Esophagus squamous epithelium (tissue), 4 donors: ENCODE results near the gene SLC30A7.

ENCODE experiments used
- POLR2A ChIP-seq, 4 donors: fragments of 450-650 bp; IDR thresholded peaks; one replicate each; pipeline ENCODE4 v1.6.1; 2017; ENCODE audit warnings: antibody characterized with exemption in 4 of 4, mild to moderate bottlenecking in 4 of 4, moderate library complexity in 3 of 4
- TF ChIP-seq, protein P1 (sequence below), 6 experiments: fragments of 450-650 bp in 4 of 6; fragments of 200-600 bp in 2 of 6; sonication (generic) in 2 of 6; IDR thresholded peaks; one replicate each; pipeline ENCODE4 v1.5.1; 2016 to 2019; ENCODE audit warnings: antibody characterized with exemption in 6 of 6, mild to moderate bottlenecking in 4 of 6, moderate library complexity in 4 of 6

DNA sequence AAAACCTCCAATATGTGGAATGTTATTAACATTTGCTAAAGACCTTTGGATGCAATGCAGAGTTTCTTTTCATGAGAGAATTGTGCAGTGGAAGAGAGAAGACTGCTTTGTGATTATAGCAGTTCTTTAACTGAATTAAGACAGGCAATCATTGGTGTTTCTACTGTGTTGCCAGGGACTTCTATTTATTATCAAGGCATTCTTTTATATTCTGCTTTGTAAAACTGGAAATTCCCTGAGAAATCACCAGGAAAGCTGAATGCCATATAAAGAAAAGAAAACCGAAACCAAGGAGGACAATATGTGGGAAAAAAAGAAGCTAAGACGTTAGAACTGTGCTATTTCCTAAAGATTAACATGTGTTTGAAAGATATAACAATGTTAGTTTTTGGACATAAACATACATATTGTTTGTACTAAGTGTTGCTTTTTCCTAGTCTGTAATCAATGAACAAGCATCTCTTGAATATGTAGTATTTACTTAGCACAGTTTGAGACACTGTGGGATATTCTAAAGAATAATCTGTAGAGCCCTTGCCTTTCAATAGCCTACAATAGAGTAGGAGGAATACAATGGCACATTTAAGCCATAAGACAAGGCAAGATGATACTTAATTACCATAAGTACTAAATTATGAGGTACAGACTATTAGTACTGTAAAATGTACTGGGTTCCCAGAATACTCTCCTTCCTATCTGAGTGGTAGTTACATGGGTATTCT is 48.4 kb upstream of the SLC30A7 start:
- TF ChIP-seq, protein P1, sequence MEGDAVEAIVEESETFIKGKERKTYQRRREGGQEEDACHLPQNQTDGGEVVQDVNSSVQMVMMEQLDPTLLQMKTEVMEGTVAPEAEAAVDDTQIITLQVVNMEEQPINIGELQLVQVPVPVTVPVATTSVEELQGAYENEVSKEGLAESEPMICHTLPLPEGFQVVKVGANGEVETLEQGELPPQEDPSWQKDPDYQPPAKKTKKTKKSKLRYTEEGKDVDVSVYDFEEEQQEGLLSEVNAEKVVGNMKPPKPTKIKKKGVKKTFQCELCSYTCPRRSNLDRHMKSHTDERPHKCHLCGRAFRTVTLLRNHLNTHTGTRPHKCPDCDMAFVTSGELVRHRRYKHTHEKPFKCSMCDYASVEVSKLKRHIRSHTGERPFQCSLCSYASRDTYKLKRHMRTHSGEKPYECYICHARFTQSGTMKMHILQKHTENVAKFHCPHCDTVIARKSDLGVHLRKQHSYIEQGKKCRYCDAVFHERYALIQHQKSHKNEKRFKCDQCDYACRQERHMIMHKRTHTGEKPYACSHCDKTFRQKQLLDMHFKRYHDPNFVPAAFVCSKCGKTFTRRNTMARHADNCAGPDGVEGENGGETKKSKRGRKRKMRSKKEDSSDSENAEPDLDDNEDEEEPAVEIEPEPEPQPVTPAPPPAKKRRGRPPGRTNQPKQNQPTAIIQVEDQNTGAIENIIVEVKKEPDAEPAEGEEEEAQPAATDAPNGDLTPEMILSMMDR (IDR thresholded peaks at IDR 0.05) = no peak
- no peak for TF ChIP-seq POLR2A (IDR thresholded peaks at IDR 0.05)
